Calu3 (cell line): ENCODE results near the gene GTF3C4. TPM values are rescaled to one million over a fixed set of nuclear protein-coding genes. Genes with fewer than 3 reads are reported as not detected.

Experiments used
- BruUV-seq: library from RNA; stranded (reverse); fragments of 400-500 nt; replicated peaks from 2 replicates; lab custom pipeline; 2021; lab: Mats Ljungman, UMichigan
- CTCF ChIA-PET: fragments of 300-600 bp; sonication (Branson Sonifier 250); formaldehyde crosslinking; loops from one replicate; lab custom pipeline; 2022; ENCODE audit warnings: antibody characterized with exemption; lab: Charles Lee
- DNase-seq: peaks from one replicate; pipeline ENCODE4 v3.0.0; 2022
- H3K27ac Mint-ChIP-seq: one replicate; pipeline ENCODE4 v1.8.0; 2022; ENCODE audit warnings: mixed read lengths; ENCODE audit not compliant: unreplicated experiment
- H3K27me3 Mint-ChIP-seq: one replicate; pipeline ENCODE4 v1.8.0; 2022; ENCODE audit warnings: mixed read lengths; ENCODE audit not compliant: unreplicated experiment
- H3K36me3 Mint-ChIP-seq: one replicate; pipeline ENCODE4 v1.8.0; 2022; ENCODE audit warnings: mild to moderate bottlenecking, moderate library complexity, mixed read lengths; ENCODE audit not compliant: insufficient read depth, unreplicated experiment
- H3K4me1 Mint-ChIP-seq: one replicate; pipeline ENCODE4 v1.8.0; 2022; ENCODE audit warnings: mild to moderate bottlenecking, low read depth, mixed read lengths; ENCODE audit not compliant: unreplicated experiment
- H3K4me3 Mint-ChIP-seq: one replicate; pipeline ENCODE4 v1.8.0; 2022; ENCODE audit warnings: mild to moderate bottlenecking, low read depth, moderate library complexity, mixed read lengths; ENCODE audit not compliant: unreplicated experiment
- H3K9me3 Mint-ChIP-seq: one replicate; pipeline ENCODE4 v1.8.0; 2022; ENCODE audit warnings: low read depth, mixed read lengths; ENCODE audit not compliant: unreplicated experiment
- intact Hi-C: fragments of 100-400 bp; cut with micrococcal nuclease; formaldehyde crosslinking; loops from one replicate; pipeline ENCODE4 v1.10.0; 2022; ENCODE audit not compliant: unreplicated experiment
- total RNA-seq: library from RNA; stranded (reverse); gene quantifications from 2 replicates; pipeline ENCODE4 v1.2.3, GENCODE V29; 2022
- TF ChIP-seq, protein P1 (sequence below): fragments of 200-600 bp; IDR thresholded peaks from one replicate; pipeline ENCODE4 v1.8.0; 2022; ENCODE audit warnings: antibody characterized with exemption; ENCODE audit not compliant: unreplicated experiment

Gene GTF3C4
- total RNA-seq, 1 experiment from 2014 or later, result 16.1 TPM

DNA sequence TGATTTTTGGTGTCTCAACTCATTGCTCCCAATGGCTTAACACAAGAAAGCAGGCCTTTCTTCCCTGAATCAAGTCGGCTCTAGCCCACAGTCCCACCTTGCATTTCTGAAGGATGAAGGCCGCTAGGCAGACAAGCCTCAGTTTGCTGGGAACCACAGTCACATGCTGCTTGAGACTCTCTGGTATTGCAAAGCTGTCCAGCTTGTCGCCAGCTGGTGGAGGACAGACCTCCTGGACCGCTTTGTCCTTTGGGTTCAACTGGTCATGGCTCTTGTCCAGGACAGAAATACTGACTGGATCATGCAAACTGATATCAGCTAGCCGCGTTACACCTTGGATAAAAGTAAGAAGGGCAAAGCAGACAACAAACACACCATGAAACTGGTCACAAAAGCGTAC, 23.5 kb upstream of the GTF3C4 start:
- TF ChIP-seq, protein P1, sequence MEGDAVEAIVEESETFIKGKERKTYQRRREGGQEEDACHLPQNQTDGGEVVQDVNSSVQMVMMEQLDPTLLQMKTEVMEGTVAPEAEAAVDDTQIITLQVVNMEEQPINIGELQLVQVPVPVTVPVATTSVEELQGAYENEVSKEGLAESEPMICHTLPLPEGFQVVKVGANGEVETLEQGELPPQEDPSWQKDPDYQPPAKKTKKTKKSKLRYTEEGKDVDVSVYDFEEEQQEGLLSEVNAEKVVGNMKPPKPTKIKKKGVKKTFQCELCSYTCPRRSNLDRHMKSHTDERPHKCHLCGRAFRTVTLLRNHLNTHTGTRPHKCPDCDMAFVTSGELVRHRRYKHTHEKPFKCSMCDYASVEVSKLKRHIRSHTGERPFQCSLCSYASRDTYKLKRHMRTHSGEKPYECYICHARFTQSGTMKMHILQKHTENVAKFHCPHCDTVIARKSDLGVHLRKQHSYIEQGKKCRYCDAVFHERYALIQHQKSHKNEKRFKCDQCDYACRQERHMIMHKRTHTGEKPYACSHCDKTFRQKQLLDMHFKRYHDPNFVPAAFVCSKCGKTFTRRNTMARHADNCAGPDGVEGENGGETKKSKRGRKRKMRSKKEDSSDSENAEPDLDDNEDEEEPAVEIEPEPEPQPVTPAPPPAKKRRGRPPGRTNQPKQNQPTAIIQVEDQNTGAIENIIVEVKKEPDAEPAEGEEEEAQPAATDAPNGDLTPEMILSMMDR, result no peak
- CTCF ChIA-PET, result no interaction called here
- Mint-ChIP-seq H3K4me1 (no peaks in the 10 kb centered on the region), H3K4me3 (no peak overlapping the region), H3K36me3 (peaks cover 28% of the 10 kb centered on the region), H3K27me3 (no peaks in the 10 kb centered on the region), H3K27ac (no peak overlapping the region), H3K9me3 (no peaks in the 10 kb centered on the region)
- BruUV-seq, result no TSS peak
- intact Hi-C loops, result no loop called here
- no peak for DNase-seq

DNA sequence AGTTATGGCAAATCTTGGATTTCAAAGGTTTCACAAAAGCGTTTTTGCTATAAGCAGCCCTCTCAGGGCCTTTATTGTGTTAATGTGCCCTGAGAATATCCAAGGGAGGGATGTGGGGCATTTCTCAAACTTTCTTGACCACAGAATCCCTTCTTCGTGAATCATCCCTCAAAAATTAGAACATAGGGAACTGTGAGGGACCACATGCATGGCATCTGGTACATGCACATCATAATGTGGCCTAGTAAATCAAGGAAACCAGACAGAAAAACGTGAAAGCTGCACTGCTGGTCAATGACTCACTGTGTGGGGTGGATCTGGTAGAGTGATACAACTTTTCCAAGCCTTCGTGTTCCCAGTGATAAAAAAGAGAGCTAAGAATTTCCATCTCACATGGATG, 22.9 kb upstream of the GTF3C4 start:
- no peak for DNase-seq
- CTCF ChIA-PET, result no interaction called here
- peaks cover 23% of the 10 kb centered on the region for H3K36me3 Mint-ChIP-seq

DNA sequence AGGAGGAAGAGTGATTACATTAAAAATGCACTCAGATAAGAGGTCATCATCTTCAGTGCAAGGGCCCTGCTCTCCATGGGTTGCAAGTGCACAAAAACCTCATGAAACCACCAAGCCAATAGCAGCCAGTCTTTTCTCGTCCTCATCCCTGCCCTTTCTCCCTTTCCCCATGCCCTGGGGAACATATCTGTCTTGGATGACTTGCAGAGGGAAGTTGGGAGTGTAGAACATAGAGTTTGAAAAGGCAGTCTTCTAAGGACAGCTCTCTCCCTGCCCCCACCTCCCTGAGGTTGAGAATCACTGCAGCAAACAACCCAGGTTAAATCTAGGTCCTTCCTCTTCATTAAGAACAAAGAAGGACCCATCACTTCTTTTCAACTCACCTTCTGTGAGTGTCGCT, 22.5 kb upstream of the GTF3C4 start:
- Mint-ChIP-seq H3K36me3 (peaks cover 23% of the 10 kb centered on the region), H3K4me3 (no peak overlapping the region), H3K9me3 (no peaks in the 10 kb centered on the region), H3K4me1 (no peaks in the 10 kb centered on the region), H3K27ac (no peak overlapping the region), H3K27me3 (no peaks in the 10 kb centered on the region)
- DNase-seq, result no peak
- TF ChIP-seq, protein P1, result no peak
- BruUV-seq, result no TSS peak
- intact Hi-C loops, result no loop called here
- CTCF ChIA-PET, result no interaction called here

More for the DNA sequence above, 22.9 kb upstream of the GTF3C4 start:
- Mint-ChIP-seq H3K27me3 (no peaks in the 10 kb centered on the region), H3K4me3 (no peak overlapping the region), H3K4me1 (no peaks in the 10 kb centered on the region), H3K27ac (no peak overlapping the region), H3K9me3 (no peaks in the 10 kb centered on the region)
- no TSS peak for BruUV-seq
- intact Hi-C loops, result no loop called here
- TF ChIP-seq, protein P1, result no peak

DNA sequence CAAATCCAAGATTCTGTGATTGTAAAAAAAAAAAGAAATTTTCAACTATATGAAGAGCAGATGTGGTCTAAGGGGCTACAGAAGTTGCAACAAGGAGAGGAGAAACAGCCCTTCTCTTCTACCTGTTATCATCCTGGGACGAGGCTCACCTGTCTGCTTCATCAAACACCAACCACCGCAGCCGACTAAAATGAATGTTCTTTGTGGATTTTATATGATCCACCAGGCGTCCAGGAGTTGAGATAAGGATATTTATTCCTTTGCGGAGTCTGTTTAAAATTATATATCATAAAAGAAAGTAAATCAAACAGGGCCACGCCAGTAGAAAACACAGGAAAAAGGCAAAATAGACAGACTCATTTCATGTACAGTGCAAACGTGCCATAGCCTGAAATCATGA, 22.0 kb upstream of the GTF3C4 start:
- H3K4me3 Mint-ChIP-seq, result no peak overlapping the region
- no peak overlapping the region for H3K27ac Mint-ChIP-seq
- no peaks in the 10 kb centered on the region for H3K9me3 Mint-ChIP-seq
- intact Hi-C loops, result no loop called here
- TF ChIP-seq, protein P1, result no peak
- no peak for DNase-seq
- no peaks in the 10 kb centered on the region for H3K27me3 Mint-ChIP-seq
- H3K4me1 Mint-ChIP-seq, result no peaks in the 10 kb centered on the region
- peaks cover 23% of the 10 kb centered on the region for H3K36me3 Mint-ChIP-seq
- no TSS peak for BruUV-seq
- CTCF ChIA-PET, result no interaction called here
